GM21825 (cell line): ENCODE data around the gene STAMBP.
"Not testable (repeated sequence)": the region's sequence is repeated elsewhere in the genome, so short reads cannot be mapped to it uniquely, and the experiment has no call there.

Experiments used
- ATAC-seq: cut with Tn5 transposase; IDR thresholded peaks from one replicate; pipeline ENCODE4 v1.9.1; 2021; ENCODE audit warnings: mild to moderate bottlenecking, moderate library complexity; ENCODE audit not compliant: unreplicated experiment

STAMBP gene

DNA sequence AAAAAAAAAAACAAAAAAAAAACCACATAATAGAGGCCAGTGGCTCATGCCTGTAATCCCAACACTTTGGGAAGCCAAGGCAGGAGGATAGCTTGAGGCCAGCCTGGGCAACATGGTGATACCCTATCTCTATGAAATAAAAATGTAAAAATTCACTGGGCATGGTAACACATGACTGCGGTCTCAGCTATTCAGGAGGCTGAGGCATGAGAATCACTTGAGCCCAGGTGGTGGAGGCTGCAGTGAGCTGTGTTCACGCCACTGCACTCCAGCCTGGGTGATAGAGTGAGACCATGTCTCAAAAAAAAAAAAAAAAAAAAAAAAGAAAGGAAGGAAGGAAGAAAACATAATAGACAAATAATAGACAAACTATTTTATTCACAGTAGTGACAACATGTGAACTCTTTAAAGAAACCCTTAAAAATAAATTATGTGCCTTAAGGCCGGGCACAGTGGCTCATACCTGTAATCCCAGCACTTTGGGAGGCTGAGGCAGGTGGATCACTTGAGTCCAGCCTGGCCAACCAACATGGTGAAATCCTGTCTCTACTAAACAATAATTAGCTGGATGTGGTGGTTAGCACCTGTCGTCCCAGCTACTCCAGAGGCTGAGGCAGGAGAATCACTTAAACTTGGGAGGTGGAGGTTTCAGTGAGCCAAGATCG, 75.3 kb downstream of the STAMBP start:
- not testable (repeated sequence) for ATAC-seq

DNA sequence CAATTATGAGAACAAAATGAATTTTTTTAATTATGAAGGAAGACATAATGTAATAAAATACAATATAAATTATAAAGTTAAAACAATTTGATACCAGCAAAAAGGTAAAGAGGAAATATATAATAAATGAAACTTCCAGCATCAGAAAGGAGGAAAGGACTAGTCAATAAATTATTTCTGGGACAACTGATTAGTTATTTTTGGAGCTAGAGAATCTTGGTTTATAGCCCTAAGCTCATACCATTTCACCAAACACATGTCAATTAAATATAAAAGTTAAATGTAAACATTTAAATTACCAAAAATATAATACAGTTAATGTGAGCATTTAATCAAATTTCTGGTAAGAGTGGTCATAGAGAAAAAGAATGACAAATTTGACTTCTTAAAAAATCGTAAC, 76.2 kb downstream of the STAMBP start:
- no peak for ATAC-seq

DNA sequence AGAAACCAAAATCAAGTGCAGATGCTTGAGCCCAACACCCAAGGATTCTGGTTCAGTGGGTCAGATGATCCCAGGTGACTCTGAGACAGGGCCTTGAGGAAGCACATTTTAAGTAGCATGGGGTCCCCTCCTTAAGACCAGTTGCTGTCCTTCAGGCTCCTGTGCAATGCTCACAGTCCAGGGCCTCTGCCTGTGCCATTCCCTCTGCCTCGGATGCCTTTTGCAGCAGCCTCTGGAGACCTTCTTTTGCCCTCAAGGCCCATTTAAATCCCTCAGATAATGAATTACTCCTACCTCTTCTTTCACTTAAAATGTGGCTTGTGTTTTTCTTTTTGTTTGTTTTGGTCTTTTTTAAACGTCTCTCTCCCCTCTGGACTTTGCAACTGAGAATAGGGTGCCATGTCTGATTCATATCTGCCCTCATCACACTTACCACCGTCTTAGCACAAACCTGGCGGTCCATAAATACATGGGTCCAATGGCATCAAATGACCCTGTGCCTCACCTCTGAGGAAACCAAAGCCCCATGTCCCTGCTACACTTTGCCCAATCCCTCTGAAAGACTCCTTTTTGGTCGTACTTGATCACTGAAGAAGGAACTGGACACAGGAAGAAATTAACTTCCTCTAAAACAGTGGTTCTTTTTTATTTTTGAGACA, 78.2 kb downstream of the STAMBP start:
- no peak for ATAC-seq

GRCh38 chr2:73907840-73908452, 79.2 kb downstream of the STAMBP start:
- no peak for ATAC-seq

DNA sequence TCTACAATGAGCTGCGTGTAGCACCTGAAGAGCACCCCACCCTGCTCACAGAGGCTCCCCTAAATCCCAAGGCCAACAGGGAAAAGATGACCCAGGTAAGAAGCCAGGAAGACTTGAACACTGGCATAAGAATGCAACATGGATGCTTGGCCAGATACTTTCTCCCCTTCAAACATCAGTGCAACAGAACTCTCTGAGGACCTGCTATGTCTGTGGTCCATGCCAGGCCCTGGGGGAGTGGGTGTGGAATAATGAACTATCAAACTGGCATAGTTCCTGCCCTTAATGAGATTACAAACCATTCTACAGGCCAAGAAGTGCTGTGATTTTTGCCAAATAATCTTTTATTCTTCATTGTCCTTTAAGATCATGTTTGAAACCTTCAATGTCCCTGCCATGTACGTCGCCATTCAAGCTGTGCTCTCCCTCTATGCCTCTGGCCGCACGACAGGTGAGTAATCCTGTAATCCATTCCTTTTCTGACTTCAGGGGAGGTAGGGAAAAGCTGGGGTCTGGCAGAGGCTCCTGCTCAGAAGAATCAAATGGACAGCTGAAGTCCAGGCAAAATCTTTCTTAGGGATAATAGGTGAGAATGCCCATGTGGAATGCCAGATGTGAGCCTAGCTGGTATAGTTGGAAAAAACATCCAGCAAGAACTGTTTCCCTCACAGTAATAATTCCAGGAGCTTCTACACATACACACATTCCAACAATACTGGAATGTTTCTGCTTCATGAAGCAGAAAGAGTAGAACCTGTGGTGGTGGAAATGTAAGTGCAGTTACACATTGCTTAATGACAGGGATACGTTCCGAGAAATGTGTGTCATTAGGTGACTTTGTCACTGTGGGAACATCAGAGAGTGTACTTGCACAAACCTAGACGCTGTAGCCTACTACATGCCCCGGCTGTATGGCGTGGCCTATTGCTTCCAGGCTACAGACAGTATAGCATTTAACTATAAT, 80.2 kb downstream of the STAMBP start:
- ATAC-seq: no peak

- ATAC-seq: no peak
Measured at GRCh38 chr2:73910873-73911547, 82.2 kb downstream of the STAMBP start.

DNA sequence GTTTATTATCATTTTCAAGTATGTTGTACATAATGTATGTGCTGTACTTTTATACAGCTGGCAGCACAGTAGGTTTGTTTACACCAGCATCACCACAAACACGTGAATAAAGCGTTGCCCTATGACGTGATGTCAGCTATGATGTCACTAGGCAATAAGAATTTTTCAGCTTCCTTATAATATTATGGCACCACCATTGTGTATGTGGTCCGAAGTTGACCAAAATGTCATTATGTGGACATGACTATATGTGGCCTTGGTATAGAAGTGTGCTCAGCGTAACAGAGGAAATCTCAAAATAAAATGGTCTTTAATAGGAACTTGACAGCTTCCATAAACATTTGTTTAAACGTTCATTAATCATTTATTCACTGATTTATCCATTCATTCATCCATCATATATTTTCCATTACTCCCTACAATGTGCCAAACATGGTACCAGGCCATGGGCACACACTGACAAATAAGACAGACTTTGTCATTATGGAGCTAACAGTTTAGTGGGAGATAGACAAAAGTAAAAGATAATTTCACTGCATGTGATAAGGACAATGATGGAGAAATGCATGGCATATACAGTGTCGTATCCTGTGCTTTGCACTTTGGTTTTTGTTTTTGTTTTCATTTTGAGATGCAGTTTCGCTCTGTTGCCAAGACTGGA, 82.9 kb downstream of the STAMBP start:
- ATAC-seq: no peak

- ATAC-seq: no peak
Measured at GRCh38 chr2:73913414-73914054, 84.8 kb downstream of the STAMBP start.

DNA sequence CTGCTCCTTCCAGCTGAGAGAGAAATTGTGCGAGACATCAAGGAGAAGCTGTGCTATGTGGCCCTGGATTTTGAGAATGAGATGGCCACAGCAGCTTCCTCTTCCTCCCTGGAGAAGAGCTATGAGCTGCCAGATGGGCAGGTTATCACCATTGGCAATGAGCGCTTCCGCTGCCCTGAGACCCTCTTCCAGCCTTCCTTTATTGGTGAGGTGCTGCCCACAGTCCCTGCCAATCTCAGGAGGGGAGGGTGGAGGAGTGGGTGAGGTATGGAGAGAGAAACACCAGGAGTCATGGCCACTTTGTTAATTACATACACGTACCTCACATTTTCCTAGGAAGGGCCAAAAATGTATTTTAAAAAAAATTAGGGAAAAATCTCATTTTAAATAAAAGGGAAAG, 85.9 kb downstream of the STAMBP start:
- ATAC-seq: no peak

DNA sequence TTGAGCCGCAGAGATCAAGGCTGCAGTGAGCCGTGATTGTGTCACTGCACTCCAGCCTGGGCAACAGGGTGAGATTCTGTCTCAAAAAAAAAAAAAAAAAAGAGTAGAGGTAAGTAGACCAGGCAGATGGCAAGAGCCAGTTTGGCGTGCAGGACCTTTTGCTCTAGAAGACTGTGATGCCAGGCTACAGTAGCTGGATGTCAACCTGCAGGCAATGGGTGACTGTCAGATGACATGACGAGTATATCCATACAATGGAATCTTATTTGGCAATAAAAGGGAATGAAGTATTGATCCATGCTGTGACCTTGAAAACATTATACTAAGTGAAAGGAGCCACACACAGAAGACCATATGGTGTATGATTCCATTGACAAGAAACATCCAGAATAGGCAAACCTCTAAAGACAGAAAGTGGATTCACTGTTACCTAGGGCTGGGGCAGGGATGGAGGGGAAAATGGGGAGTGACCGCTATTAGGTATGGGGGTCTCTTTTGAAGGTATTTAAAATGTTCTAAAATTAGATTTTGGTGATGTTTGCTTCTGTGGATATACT, 86.8 kb downstream of the STAMBP start:
- ATAC-seq: no peak

DNA sequence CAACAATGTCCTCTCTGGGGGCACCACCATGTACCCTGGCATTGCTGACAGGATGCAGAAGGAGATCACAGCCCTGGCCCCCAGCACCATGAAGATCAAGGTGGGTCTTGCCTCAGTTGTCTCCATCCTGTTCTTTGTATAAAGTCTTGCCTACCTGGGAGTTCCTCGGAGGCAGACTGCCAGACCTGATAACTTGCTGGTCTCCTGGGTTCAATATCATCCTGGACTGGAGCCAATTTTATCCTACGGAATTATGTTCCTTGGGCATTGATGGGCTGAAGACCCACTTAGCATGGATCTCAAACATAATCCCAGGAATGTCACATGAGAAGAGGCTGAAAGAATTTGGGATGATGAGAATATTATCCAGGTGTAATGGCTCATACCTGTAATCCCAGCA, 87.9 kb downstream of the STAMBP start:
- ATAC-seq: no peak

GRCh38 chr2:73917296-73917695, 88.5 kb downstream of the STAMBP start:
- ATAC-seq: no peak

DNA sequence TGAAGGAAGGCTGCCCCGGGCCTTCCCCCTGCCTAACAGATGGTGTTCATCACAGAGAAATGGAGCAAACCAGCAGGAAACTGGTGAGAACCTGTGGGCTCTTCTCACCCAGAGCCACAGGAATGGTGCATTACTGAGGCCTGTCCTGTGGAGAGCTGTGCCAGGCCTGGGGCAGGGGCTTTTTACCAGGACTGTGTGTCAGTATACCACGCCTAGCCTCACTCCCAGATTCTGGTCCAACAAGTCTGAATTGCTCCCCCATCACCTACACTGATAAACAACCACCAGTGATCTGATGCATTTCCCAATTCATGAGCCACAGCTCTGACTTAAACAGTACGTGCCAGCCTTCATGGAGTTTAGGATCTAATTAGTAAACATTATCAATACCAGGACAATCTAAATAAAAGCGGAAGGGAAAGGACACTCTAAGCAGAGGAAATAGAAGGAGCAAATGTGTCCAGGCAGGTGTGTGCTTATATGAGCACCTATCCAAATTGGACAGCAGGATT, 89.0 kb downstream of the STAMBP start:
- ATAC-seq: no peak

GRCh38 chr2:73918856-73919255, 90.1 kb downstream of the STAMBP start:
- no peak for ATAC-seq

DNA sequence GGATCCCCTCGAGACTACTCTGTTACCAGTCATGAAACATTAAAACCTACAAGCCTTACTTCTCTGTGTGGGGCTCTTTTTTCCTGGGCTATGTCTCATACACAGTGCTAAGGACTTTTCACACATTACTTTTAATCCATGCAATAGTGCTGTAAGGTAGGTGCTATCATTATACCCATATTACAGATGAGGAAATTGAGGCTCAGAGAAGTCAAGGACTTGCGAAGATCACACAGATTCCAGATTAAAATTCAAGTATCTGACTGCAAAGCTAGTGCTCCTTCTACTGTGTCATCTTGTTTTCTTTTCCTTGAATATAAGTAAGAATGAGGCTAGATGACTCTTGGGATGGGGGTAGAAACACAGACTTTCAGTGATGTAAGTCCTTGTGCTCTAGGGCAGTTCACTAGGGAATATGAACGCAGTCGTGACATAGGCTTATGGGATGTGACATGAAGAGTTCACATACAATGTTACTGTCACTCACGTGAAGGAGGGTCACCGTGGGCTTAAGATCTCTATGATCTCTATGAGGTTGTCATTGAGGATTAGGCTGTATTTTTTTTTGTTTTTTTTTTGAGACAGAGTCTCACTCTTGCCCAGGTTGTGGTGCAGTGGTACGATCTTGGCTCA, 91.0 kb downstream of the STAMBP start:
- no peak for ATAC-seq

DNA sequence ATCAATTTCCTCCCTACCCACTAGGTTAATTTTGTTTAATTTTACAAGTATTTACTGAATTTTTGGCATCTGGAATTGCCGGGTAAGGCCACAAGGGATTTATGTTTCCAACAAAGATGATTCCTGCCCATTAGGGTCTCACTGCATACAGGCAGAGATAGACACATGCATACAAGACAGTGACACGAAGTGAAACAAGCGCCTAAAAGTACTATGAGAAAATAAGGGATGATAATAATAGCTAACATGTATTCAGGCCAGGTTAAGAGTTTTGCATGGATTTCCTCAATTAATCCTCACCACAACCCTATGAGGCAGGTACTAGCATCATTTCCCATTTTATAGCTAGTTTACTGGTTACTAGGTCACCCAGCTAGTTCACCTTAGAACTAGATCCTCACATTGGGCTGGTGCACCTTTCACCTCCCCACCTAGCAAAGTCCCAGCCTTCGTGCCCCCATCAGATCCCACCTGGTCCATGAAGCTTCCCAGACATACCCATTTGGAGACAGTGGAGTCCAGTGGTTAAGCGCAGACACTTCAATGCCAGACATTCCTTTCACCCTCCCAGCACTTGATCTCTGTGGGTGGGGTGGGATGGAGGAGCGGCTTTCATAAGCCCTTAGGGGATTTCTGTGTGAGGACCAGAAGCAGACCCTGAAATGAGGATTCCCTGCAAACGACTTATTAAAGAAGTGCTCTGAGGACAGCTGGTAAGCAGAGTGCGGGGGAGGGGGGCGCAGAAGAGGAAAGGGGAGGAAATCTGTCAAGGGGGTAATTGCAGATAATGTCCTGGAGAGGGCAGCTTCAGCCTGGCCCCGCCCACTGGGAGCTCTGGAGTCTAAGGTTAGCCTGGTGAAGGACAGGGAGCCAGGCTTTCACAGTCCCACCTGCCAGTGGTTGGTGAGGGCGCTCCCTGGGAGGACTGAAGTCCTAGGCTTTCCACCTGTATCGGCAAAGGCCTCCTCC, 92.1 kb downstream of the STAMBP start:
- ATAC-seq: no peak

GRCh38 chr2:73921581-73921980, 92.8 kb downstream of the STAMBP start:
- ATAC-seq: no peak

DNA sequence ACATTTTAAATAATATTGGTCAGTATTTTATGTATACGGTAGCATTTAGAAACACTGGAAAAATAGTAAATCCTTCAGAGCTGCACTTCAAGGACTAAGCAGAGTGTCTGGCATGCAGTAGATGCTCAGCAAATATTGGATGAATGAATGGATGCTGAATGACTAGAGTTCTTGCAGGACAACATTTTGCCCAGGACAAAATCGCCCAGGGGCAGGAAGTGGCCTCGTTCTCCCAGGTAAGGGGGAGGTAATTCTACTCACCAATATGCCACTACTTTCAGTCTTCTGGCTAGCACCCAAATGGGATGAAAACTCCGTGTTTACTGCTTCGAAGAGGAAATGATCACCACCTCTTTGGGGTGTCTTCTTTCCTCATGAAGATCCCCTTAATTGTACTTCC, 93.9 kb downstream of the STAMBP start:
- ATAC-seq: no peak
